ENCODE results near the gene PRCP. TPM values are rescaled to one million over a fixed set of nuclear protein-coding genes. Genes with fewer than 3 reads are reported as not detected.

PRCP gene
- total and polyA plus RNA-seq, 2 experiments from 2014 or later = 33.3 to 52.8 TPM

DNA sequence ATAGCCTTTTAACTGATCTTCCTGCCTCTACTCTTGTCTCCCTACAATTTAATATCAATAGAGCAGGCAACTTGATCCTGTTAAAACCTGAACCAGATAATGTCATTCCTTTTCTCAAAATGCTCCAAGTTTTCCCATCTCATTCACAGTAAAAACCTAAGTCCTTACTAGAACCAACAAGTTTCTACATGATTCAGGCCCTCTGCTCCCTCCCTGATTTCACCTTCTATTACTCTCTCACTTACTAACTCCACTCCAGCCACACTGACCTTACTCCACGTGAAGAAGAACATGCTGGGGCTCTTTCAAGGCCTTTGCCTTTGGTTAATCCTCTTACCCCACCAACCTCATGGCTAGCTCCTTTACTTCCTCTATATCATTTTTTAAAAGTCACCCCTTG lies 71.1 kb downstream of the PRCP start (continued):
- TF ChIP-seq, protein P1, sequence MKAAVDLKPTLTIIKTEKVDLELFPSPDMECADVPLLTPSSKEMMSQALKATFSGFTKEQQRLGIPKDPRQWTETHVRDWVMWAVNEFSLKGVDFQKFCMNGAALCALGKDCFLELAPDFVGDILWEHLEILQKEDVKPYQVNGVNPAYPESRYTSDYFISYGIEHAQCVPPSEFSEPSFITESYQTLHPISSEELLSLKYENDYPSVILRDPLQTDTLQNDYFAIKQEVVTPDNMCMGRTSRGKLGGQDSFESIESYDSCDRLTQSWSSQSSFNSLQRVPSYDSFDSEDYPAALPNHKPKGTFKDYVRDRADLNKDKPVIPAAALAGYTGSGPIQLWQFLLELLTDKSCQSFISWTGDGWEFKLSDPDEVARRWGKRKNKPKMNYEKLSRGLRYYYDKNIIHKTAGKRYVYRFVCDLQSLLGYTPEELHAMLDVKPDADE (IDR thresholded peaks at IDR 0.05) = no peak
- TF ChIP-seq NANOG (IDR thresholded peaks at IDR 0.05; ENCODE audit: borderline replicate concordance) (no peak), ZNF331 (CRISPR knock-in tag; IDR thresholded peaks at IDR 0.05; ENCODE audit: low read depth) (no peak)
- TF ChIP-seq, protein P2, sequence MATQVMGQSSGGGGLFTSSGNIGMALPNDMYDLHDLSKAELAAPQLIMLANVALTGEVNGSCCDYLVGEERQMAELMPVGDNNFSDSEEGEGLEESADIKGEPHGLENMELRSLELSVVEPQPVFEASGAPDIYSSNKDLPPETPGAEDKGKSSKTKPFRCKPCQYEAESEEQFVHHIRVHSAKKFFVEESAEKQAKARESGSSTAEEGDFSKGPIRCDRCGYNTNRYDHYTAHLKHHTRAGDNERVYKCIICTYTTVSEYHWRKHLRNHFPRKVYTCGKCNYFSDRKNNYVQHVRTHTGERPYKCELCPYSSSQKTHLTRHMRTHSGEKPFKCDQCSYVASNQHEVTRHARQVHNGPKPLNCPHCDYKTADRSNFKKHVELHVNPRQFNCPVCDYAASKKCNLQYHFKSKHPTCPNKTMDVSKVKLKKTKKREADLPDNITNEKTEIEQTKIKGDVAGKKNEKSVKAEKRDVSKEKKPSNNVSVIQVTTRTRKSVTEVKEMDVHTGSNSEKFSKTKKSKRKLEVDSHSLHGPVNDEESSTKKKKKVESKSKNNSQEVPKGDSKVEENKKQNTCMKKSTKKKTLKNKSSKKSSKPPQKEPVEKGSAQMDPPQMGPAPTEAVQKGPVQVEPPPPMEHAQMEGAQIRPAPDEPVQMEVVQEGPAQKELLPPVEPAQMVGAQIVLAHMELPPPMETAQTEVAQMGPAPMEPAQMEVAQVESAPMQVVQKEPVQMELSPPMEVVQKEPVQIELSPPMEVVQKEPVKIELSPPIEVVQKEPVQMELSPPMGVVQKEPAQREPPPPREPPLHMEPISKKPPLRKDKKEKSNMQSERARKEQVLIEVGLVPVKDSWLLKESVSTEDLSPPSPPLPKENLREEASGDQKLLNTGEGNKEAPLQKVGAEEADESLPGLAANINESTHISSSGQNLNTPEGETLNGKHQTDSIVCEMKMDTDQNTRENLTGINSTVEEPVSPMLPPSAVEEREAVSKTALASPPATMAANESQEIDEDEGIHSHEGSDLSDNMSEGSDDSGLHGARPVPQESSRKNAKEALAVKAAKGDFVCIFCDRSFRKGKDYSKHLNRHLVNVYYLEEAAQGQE (IDR thresholded peaks at IDR 0.05; ENCODE audit: unreplicated experiment) = no peak

DNA sequence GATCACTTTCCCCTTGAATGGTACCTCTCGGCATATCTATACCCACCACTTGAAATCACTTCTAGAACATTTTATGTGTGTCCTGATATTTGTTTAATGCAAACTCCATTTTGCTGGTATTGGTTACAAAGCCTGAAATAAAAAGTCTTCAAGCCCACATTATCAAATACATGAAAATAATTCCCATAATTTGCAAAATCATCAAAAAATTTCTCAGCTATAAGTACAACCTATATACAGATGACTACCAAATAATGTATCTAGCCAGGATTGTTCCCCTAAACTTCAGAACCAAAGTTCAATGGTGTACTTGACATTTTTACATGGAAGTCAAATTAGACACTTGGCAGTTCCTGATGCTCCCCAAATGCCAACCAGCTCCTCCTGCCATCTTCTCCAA lies 71.8 kb downstream of the PRCP start:
- H3F3A ChIP-seq (replicated peaks; ENCODE audit: low read depth) = no peaks in the 10 kb centered on the region
- Mint-ChIP-seq H3K4me1 (peaks cover 7% of the 10 kb centered on the region), H3K9me3 (no peaks in the 10 kb centered on the region), H3K27ac (no peak overlapping the region), H3K36me3 (ENCODE audit: low read depth) (no peaks in the 10 kb centered on the region; the same call in 1 of the 3 replicates), H3K27me3 (ENCODE audit: insufficient read depth, low read depth, poor library complexity) (no peaks in the 10 kb centered on the region), H3K4me3 (no peak overlapping the region)
- H3K9me2 ChIP-seq (ENCODE audit: insufficient read depth) = no peaks in the 10 kb centered on the region
- H3K27me3 ChIP-seq (ENCODE audit: insufficient read depth) = no peaks in the 10 kb centered on the region
- no peaks in the 10 kb centered on the region for H3K36me3 ChIP-seq (ENCODE audit: insufficient read depth)
- ATAC-seq (no peak), DNase-seq (ENCODE audit: low spot score) (no peak)
- H3K4me3 ChIP-seq = no peak overlapping the region
- H2AFZ ChIP-seq = no peak overlapping the region
- H4K20me1 ChIP-seq (replicated peaks; ENCODE audit: insufficient read depth) = no peaks in the 10 kb centered on the region
- peaks cover 8% of the 10 kb centered on the region for H3K4me1 ChIP-seq (ENCODE audit: insufficient read depth)
- H3K4me2 ChIP-seq = no peak overlapping the region
- no peak overlapping the region for H3K27ac ChIP-seq (ENCODE audit: low read depth)
- H3K79me2 ChIP-seq (replicated peaks; ENCODE audit: insufficient read depth) = no peaks in the 10 kb centered on the region
- TF ChIP-seq, protein P3, sequence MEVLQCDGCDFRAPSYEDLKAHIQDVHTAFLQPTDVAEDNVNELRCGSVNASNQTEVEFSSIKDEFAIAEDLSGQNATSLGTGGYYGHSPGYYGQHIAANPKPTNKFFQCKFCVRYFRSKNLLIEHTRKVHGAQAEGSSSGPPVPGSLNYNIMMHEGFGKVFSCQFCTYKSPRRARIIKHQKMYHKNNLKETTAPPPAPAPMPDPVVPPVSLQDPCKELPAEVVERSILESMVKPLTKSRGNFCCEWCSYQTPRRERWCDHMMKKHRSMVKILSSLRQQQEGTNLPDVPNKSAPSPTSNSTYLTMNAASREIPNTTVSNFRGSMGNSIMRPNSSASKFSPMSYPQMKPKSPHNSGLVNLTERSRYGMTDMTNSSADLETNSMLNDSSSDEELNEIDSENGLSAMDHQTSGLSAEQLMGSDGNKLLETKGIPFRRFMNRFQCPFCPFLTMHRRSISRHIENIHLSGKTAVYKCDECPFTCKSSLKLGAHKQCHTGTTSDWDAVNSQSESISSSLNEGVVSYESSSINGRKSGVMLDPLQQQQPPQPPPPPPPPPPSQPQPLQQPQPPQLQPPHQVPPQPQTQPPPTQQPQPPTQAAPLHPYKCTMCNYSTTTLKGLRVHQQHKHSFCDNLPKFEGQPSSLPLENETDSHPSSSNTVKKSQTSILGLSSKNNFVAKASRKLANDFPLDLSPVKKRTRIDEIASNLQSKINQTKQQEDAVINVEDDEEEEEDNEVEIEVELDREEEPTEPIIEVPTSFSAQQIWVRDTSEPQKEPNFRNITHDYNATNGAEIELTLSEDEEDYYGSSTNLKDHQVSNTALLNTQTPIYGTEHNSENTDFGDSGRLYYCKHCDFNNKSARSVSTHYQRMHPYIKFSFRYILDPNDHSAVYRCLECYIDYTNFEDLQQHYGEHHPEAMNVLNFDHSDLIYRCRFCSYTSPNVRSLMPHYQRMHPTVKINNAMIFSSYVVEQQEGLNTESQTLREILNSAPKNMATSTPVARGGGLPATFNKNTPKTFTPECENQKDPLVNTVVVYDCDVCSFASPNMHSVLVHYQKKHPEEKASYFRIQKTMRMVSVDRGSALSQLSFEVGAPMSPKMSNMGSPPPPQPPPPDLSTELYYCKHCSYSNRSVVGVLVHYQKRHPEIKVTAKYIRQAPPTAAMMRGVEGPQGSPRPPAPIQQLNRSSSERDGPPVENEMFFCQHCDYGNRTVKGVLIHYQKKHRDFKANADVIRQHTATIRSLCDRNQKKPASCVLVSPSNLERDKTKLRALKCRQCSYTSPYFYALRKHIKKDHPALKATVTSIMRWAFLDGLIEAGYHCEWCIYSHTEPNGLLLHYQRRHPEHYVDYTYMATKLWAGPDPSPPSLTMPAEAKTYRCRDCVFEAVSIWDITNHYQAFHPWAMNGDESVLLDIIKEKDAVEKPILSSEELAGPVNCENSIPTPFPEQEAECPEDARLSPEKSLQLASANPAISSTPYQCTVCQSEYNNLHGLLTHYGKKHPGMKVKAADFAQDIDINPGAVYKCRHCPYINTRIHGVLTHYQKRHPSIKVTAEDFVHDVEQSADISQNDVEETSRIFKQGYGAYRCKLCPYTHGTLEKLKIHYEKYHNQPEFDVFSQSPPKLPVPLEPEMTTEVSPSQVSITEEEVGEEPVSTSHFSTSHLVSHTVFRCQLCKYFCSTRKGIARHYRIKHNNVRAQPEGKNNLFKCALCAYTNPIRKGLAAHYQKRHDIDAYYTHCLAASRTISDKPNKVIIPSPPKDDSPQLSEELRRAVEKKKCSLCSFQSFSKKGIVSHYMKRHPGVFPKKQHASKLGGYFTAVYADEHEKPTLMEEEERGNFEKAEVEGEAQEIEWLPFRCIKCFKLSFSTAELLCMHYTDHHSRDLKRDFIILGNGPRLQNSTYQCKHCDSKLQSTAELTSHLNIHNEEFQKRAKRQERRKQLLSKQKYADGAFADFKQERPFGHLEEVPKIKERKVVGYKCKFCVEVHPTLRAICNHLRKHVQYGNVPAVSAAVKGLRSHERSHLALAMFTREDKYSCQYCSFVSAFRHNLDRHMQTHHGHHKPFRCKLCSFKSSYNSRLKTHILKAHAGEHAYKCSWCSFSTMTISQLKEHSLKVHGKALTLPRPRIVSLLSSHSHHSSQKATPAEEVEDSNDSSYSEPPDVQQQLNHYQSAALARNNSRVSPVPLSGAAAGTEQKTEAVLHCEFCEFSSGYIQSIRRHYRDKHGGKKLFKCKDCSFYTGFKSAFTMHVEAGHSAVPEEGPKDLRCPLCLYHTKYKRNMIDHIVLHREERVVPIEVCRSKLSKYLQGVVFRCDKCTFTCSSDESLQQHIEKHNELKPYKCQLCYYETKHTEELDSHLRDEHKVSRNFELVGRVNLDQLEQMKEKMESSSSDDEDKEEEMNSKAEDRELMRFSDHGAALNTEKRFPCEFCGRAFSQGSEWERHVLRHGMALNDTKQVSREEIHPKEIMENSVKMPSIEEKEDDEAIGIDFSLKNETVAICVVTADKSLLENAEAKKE (CRISPR knock-in tag; IDR thresholded peaks at IDR 0.05) = no peak
- no peak for TF ChIP-seq CREB1 (CRISPR knock-in tag; IDR thresholded peaks at IDR 0.05; ENCODE audit: low read depth)
- TF ChIP-seq EZH2 (IDR thresholded peaks at IDR 0.05; ENCODE audit: low read depth, unreplicated experiment) = no peak
- TF ChIP-seq JUNB (IDR thresholded peaks at IDR 0.05; ENCODE audit: unreplicated experiment) = no peak
- TF ChIP-seq NANOG (IDR thresholded peaks at IDR 0.05; ENCODE audit: borderline replicate concordance) = no peak
- TF ChIP-seq POLR2AphosphoS5 (IDR thresholded peaks at IDR 0.05; ENCODE audit: low read depth) = no peak
- TF ChIP-seq, protein P1 (IDR thresholded peaks at IDR 0.05) = no peak
- no peak for TF ChIP-seq ZNF114 (CRISPR knock-in tag; IDR thresholded peaks at IDR 0.05)
- TF ChIP-seq EZH2phosphoT487 (IDR thresholded peaks at IDR 0.05; ENCODE audit: unreplicated experiment) = no peak
